OCI-LY7 (cell line): ENCODE measurements around the gene CCBE1. TPM values are rescaled to one million over a fixed set of nuclear protein-coding genes. Genes with fewer than 3 reads are reported as not detected.

Source experiments
- BruUV-seq: library from RNA; stranded (reverse); fragments of 400-500 nt; replicated peaks from 2 replicates; lab custom pipeline; 2021; lab: Mats Ljungman, UMichigan
- CTCF ChIA-PET: fragments of 300-600 bp; sonication (Branson Sonifier 250); formaldehyde crosslinking; loops from one replicate; lab custom pipeline; 2022; ENCODE audit warnings: antibody characterized with exemption; ENCODE audit not compliant: unreplicated experiment; lab: Charles Lee
- POLR2A ChIA-PET: fragments of 300-600 bp; sonication (Branson Sonifier 250); formaldehyde crosslinking; loops from one replicate; lab custom pipeline; 2022; ENCODE audit warnings: antibody characterized with exemption; lab: Charles Lee
- DNase-seq: peaks from one replicate; pipeline ENCODE4 v3.0.0-alpha.2; 2015; ENCODE audit warnings: low spot score
- H2AFZ ChIP-seq: fragments of 200-600 bp; sonication (generic), shearing (Covaris generic); 2 replicates; pipeline ENCODE4 v1.6.1; 2014; ENCODE audit warnings: mild to moderate bottlenecking, antibody characterized with exemption, low read length, moderate library complexity
- H3K27ac ChIP-seq: fragments of 200-600 bp; sonication (generic); 2 replicates; pipeline ENCODE4 v1.5.1; 2014; ENCODE audit warnings: mixed run types, low read depth, mild to moderate bottlenecking, moderate library complexity, low read length, inconsistent platforms; ENCODE audit not compliant: poor library complexity, severe bottlenecking
- H3K36me3 ChIP-seq: fragments of 200-600 bp; sonication (generic); 2 replicates; pipeline ENCODE4 v1.6.1; 2014; ENCODE audit warnings: mild to moderate bottlenecking, antibody characterized with exemption, low read length, moderate library complexity, mixed read lengths; ENCODE audit not compliant: insufficient read depth
- H3K4me1 ChIP-seq: fragments of 200-600 bp; sonication (generic); 2 replicates; pipeline ENCODE4 v1.5.1; 2014; ENCODE audit warnings: mild to moderate bottlenecking, low read length; ENCODE audit not compliant: insufficient read depth, poor library complexity, severe bottlenecking
- H3K4me2 ChIP-seq: fragments of 200-600 bp; sonication (generic); 2 replicates; pipeline ENCODE4 v1.6.1; 2014; ENCODE audit warnings: mild to moderate bottlenecking, low read length
- H3K4me3 ChIP-seq: fragments of 200-600 bp; sonication (generic); 2 replicates; pipeline ENCODE4 v1.5.1; 2014; ENCODE audit warnings: mild to moderate bottlenecking, low read depth, low read length; ENCODE audit not compliant: poor library complexity, severe bottlenecking
- H3K79me2 ChIP-seq: fragments of 200-600 bp; sonication (generic); 2 replicates; pipeline ENCODE4 v1.6.1; 2016; ENCODE audit warnings: low read depth, mild to moderate bottlenecking, low read length, moderate library complexity, mixed read lengths; ENCODE audit not compliant: insufficient read depth
- H3K9me2 ChIP-seq: fragments of 200-600 bp; sonication (generic); 2 replicates; pipeline ENCODE4 v1.6.1; 2016; ENCODE audit warnings: mild to moderate bottlenecking, low read length, mixed read lengths; ENCODE audit not compliant: insufficient read depth
- H3K9me3 ChIP-seq: fragments of 200-600 bp; sonication (generic); 2 replicates; pipeline ENCODE4 v1.6.1; 2014; ENCODE audit warnings: mild to moderate bottlenecking, mixed run types, low read length, mixed read lengths
- H4K20me1 ChIP-seq: fragments of 200-600 bp; sonication (generic); 2 replicates; pipeline ENCODE4 v1.6.1; 2014; ENCODE audit warnings: mild to moderate bottlenecking, antibody characterized with exemption, low read length, moderate library complexity, mixed read lengths; ENCODE audit not compliant: insufficient read depth
- CTCF ChIP-seq: fragments of 200-600 bp; sonication (generic); conservative IDR thresholded peaks from 2 replicates; pipeline ENCODE4 v1.5.1; 2014; ENCODE audit warnings: mild to moderate bottlenecking, antibody characterized with exemption, low read length, moderate library complexity, mixed read lengths
- EZH2phosphoT487 ChIP-seq: fragments of 200-600 bp; sonication (generic); IDR thresholded peaks from 2 replicates; pipeline ENCODE4 v1.6.1; 2018; ENCODE audit warnings: low read depth, borderline replicate concordance, mild to moderate bottlenecking, mixed run types, antibody characterized with exemption, low read length, moderate library complexity, mixed read lengths
- intact Hi-C: fragments of 100-400 bp; cut with micrococcal nuclease; formaldehyde crosslinking; loops from one replicate; pipeline ENCODE4 v1.10.0; 2022; ENCODE audit not compliant: unreplicated experiment
- total RNA-seq, 2 experiments: library from RNA; depleted of rRNA in 1 of 2; stranded (reverse); fragments of >200 nt in 1 of 2; shearing (Covaris generic) in 1 of 2; gene quantifications; 2 replicates each; pipeline ENCODE4 v1.2.3, GENCODE V29; 2014 to 2022

Gene CCBE1
- total RNA-seq, 2 experiments from 2014 or later = 0.16 to 0.70 TPM

GRCh38 chr18:59567431-59567830, 129.8 kb downstream of the CCBE1 start:
- Histone ChIP-seq H2AFZ (no peak overlapping the region), H3K4me3 (no peak overlapping the region), H3K79me2 (no peaks in the 10 kb centered on the region), H3K9me3 (no peaks in the 10 kb centered on the region), H3K9me2 (no peaks in the 10 kb centered on the region), H3K36me3 (no peaks in the 10 kb centered on the region), H3K4me1 (no peaks in the 10 kb centered on the region), H3K4me2 (no peak overlapping the region), H4K20me1 (no peaks in the 10 kb centered on the region), H3K27ac (no peak overlapping the region)
- intact Hi-C loops = no loop called here
- ChIA-PET POLR2A (interaction anchor here (0.7 kb wide), 1 partner anchor 774 kb away, joined by 3 read pairs; no protein-coding TSS in a partner anchor), CTCF (no interaction called here)
- TF ChIP-seq EZH2phosphoT487 = no peak
- TF ChIP-seq CTCF = no peak
- no TSS peak for BruUV-seq
- DNase-seq = no peak

GRCh38 chr18:59566533-59566971, 130.7 kb downstream of the CCBE1 start:
- TF ChIP-seq CTCF = no peak
- no peak overlapping the region for H3K27ac ChIP-seq
- no peak overlapping the region for H2AFZ ChIP-seq
- intact Hi-C loops = no loop called here
- no peak overlapping the region for H3K4me3 ChIP-seq
- ChIA-PET POLR2A (interaction anchor here (1.3 kb wide), 1 partner anchor 25 kb away, joined by 4 read pairs; no protein-coding TSS in a partner anchor), CTCF (no interaction called here)
- BruUV-seq = no TSS peak
- no peaks in the 10 kb centered on the region for H3K79me2 ChIP-seq
- no peaks in the 10 kb centered on the region for H3K4me1 ChIP-seq
- no peak overlapping the region for H3K4me2 ChIP-seq
- no peaks in the 10 kb centered on the region for H3K36me3 ChIP-seq
- H3K9me3 ChIP-seq = no peaks in the 10 kb centered on the region
- no peaks in the 10 kb centered on the region for H4K20me1 ChIP-seq
- no peaks in the 10 kb centered on the region for H3K9me2 ChIP-seq
- no peak for DNase-seq

- no TSS peak for BruUV-seq
- POLR2A ChIA-PET = interaction anchor here (1.3 kb wide), 1 partner anchor 24 kb away, joined by 4 read pairs; no protein-coding TSS in a partner anchor
Observed at GRCh38 chr18:59565957-59566356, 131.3 kb downstream of the CCBE1 start.

More at GRCh38 chr18:59565957-59566356, 131.3 kb downstream of the CCBE1 start:
- H3K4me2 ChIP-seq = no peak overlapping the region
- no peaks in the 10 kb centered on the region for H3K4me1 ChIP-seq
- no peaks in the 10 kb centered on the region for H3K9me2 ChIP-seq
- no peak overlapping the region for H3K4me3 ChIP-seq
- CTCF ChIA-PET = no interaction called here
- no peaks in the 10 kb centered on the region for H3K36me3 ChIP-seq
- H3K9me3 ChIP-seq = no peaks in the 10 kb centered on the region
- H3K79me2 ChIP-seq = no peaks in the 10 kb centered on the region
- intact Hi-C loops = no loop called here
- no peak overlapping the region for H2AFZ ChIP-seq
- DNase-seq = no peak
- no peak overlapping the region for H3K27ac ChIP-seq
- H4K20me1 ChIP-seq = no peaks in the 10 kb centered on the region
- TF ChIP-seq EZH2phosphoT487 (no peak), CTCF (no peak)
